Liver (tissue), 9 donors: ENCODE results near the gene ANKRD16. TPM values are rescaled to one million over a fixed set of nuclear protein-coding genes. Genes with fewer than 3 reads are reported as not detected.

Experiments used
- DNase-seq: peaks from one replicate; pipeline ENCODE4 v3.0.0-alpha.2; 2017; ENCODE audit warnings: low spot score
- H3K27ac ChIP-seq, 2 donors: one replicate each; pipeline ENCODE4 v1.7.0; 2013; ENCODE audit warnings: inconsistent platforms in 2 of 2, low read length in 2 of 2, control low read depth in 1 of 2, low read depth in 1 of 2, mild to moderate bottlenecking in 1 of 2
- H3K27me3 ChIP-seq, 4 donors: one replicate each; pipeline versions ENCODE4 v1.6.1 to v1.7.0; 2013; ENCODE audit warnings: low read length in 3 of 4, inconsistent platforms in 1 of 4, mild to moderate bottlenecking in 1 of 4, moderate library complexity in 1 of 4; ENCODE audit not compliant: control insufficient read depth in 4 of 4, insufficient read depth in 4 of 4
- H3K36me3 ChIP-seq, 4 donors: one replicate each; pipeline versions ENCODE4 v1.6.1 to v1.7.0; 2013; ENCODE audit warnings: low read length in 3 of 4, mild to moderate bottlenecking in 3 of 4, low read depth in 1 of 4, moderate library complexity in 1 of 4; ENCODE audit not compliant: control insufficient read depth in 4 of 4, insufficient read depth in 3 of 4
- H3K4me1 ChIP-seq, 4 donors: one replicate each; pipeline versions ENCODE4 v1.6.1 to v1.7.0; 2013; ENCODE audit warnings: low read length in 3 of 4, mild to moderate bottlenecking in 3 of 4, moderate library complexity in 1 of 4; ENCODE audit not compliant: control insufficient read depth in 4 of 4, insufficient read depth in 4 of 4
- H3K4me3 ChIP-seq, 3 donors: one replicate each; pipeline versions ENCODE4 v1.6.1 to v1.7.0; 2013; ENCODE audit warnings: low read length in 3 of 3, control low read depth in 1 of 3, low read depth in 1 of 3, mild to moderate bottlenecking in 1 of 3
- H3K9ac ChIP-seq, 2 donors: one replicate each; pipeline ENCODE4 v1.7.0; 2013; ENCODE audit warnings: low read length in 2 of 2, mild to moderate bottlenecking in 2 of 2, moderate library complexity in 2 of 2, control low read depth in 1 of 2, low read depth in 1 of 2
- H3K9me3 ChIP-seq, 4 donors: one replicate each; pipeline versions ENCODE4 v1.6.1 to v1.7.0; 2013; ENCODE audit warnings: low read length in 3 of 4; ENCODE audit not compliant: control insufficient read depth in 4 of 4
- ATF3 ChIP-seq: IDR thresholded peaks from 2 replicates; pipeline ENCODE4 v1.6.1; 2016; ENCODE audit warnings: antibody characterized with exemption
- CTCF ChIP-seq: fragments of 150-350 bp; IDR thresholded peaks from 2 replicates; pipeline ENCODE4 v1.5.1; 2017; ENCODE audit warnings: improper control_type of control experiment, low read depth, low read length; ENCODE audit not compliant: missing input control
- EGR1 ChIP-seq, 2 donors: IDR thresholded peaks; 2 replicates each; pipeline ENCODE4 v1.6.1; 2016 to 2018; ENCODE audit warnings: antibody characterized with exemption in 2 of 2, low read depth in 2 of 2
- FOXA1 ChIP-seq: IDR thresholded peaks from 2 replicates; pipeline ENCODE4 v1.6.1; 2016; ENCODE audit warnings: antibody characterized with exemption
- FOXA2 ChIP-seq: IDR thresholded peaks from 2 replicates; pipeline ENCODE4 v1.6.1; 2016; ENCODE audit warnings: antibody characterized with exemption
- GABPA ChIP-seq, 2 donors: IDR thresholded peaks in 1 of 2; conservative IDR thresholded peaks in 1 of 2; 2 replicates each; pipeline ENCODE4 v1.6.1; 2016; ENCODE audit warnings: antibody characterized with exemption in 2 of 2, mild to moderate bottlenecking in 1 of 2, moderate library complexity in 1 of 2
- HNF4A ChIP-seq, 2 donors: conservative IDR thresholded peaks; 2 replicates each; pipeline ENCODE4 v1.6.1; 2016; ENCODE audit warnings: antibody characterized with exemption in 2 of 2, mild to moderate bottlenecking in 2 of 2
- HNF4G ChIP-seq: IDR thresholded peaks from 2 replicates; pipeline ENCODE4 v1.6.1; 2016; ENCODE audit warnings: antibody characterized with exemption
- JUND ChIP-seq, 2 donors: IDR thresholded peaks; 2 replicates each; pipeline ENCODE4 v1.6.1; 2016; ENCODE audit warnings: antibody characterized with exemption in 2 of 2
- MAX ChIP-seq: IDR thresholded peaks from 2 replicates; pipeline ENCODE4 v1.6.1; 2016; ENCODE audit warnings: antibody characterized with exemption
- NR2F2 ChIP-seq: IDR thresholded peaks from 2 replicates; pipeline ENCODE4 v1.6.1; 2016; ENCODE audit warnings: antibody characterized with exemption
- RAD21 ChIP-seq, 2 donors: IDR thresholded peaks; 2 replicates each; pipeline ENCODE4 v1.6.1; 2016; ENCODE audit warnings: antibody characterized with exemption in 2 of 2, mild to moderate bottlenecking in 2 of 2
- REST ChIP-seq: IDR thresholded peaks from 2 replicates; pipeline ENCODE4 v1.6.1; 2016; ENCODE audit warnings: antibody characterized with exemption, mild to moderate bottlenecking
- RXRA ChIP-seq, 2 donors: IDR thresholded peaks; 2 replicates each; pipeline ENCODE4 v1.6.1; 2017 to 2018; ENCODE audit warnings: antibody characterized with exemption in 2 of 2, mild to moderate bottlenecking in 1 of 2
- SP1 ChIP-seq: IDR thresholded peaks from 2 replicates; pipeline ENCODE4 v1.6.1; 2018; ENCODE audit warnings: antibody characterized with exemption, mild to moderate bottlenecking
- TAF1 ChIP-seq: conservative IDR thresholded peaks from 2 replicates; pipeline ENCODE4 v1.6.1; 2016; ENCODE audit warnings: antibody characterized with exemption, mild to moderate bottlenecking
- YY1 ChIP-seq: IDR thresholded peaks from 2 replicates; pipeline ENCODE4 v1.6.1; 2016; ENCODE audit warnings: antibody characterized with exemption, mild to moderate bottlenecking
- ZBTB33 ChIP-seq: IDR thresholded peaks from 2 replicates; pipeline ENCODE4 v1.6.1; 2016; ENCODE audit warnings: antibody characterized with exemption
- WGBS: extraction: QIAGEN DNeasy Blood & Tissue Kit; methylation state at CpG from one replicate; pipeline ENCODE4 v1.1.7; 2013; 5-methylcytosine and 5-hydroxymethylcytosine counted together
- polyA plus RNA-seq, 2 donors: library from polyadenylated mRNA; stranded (reverse) in 1 of 2; unstranded in 1 of 2; fragments of 200-250 nt in 1 of 2; fragments of >200 nt in 1 of 2; fragmentation: Nextera tagmentation in 1 of 2; extraction: Ambion mirVana in 1 of 2; gene quantifications; one replicate each; pipeline versions ENCODE4 v1.2.1 to v1.2.3, GENCODE V29; 2013 to 2015
- total RNA-seq, 2 donors: library from RNA; depleted of rRNA; stranded (reverse); fragments of >200 nt; gene quantifications; one replicate each; pipeline ENCODE4 v1.2.3, GENCODE V29; 2014
- donor health status: healthy.
- donor health status: healthy.
- donor health status: healthy.
- donor health status: healthy.
- donor health status: healthy.

The ANKRD16 gene
- total and polyA plus RNA-seq, 4 donors = 1.1 to 3.6 (median 2.3) TPM

GRCh38 chr10:5813091-5813340, 76.7 kb downstream of the ANKRD16 start:
- H3K4me1 ChIP-seq = peaks cover 0 to 36% (median 28%) of the 10 kb centered on the region in 4 donors
- WGBS = under 1% methylated on average over 29 of the region's 29 CpGs

More at GRCh38 chr10:5813091-5813340, 76.7 kb downstream of the ANKRD16 start:
- H3K9ac ChIP-seq = peak overlapping the region; percentile 96 to 97
- peak overlapping the region; percentile 75 to 93 (median 80) for H3K4me3 ChIP-seq
- no peaks in the 10 kb centered on the region for H3K36me3 ChIP-seq
- H3K27me3 ChIP-seq = no peaks in the 10 kb centered on the region
- no peak for DNase-seq
- no peaks in the 10 kb centered on the region for H3K9me3 ChIP-seq
- no peak for TF ChIP-seq GABPA (IDR thresholded peaks at IDR 0.05 in 1 of 2, conservative IDR thresholded peaks at IDR 0.05 in 1 of 2)
- no peak for TF ChIP-seq JUND (IDR thresholded peaks at IDR 0.05)
- TF ChIP-seq HNF4A (conservative IDR thresholded peaks at IDR 0.05) = no peak
- no peak for TF ChIP-seq YY1
- TF ChIP-seq EGR1 (IDR thresholded peaks at IDR 0.05; ENCODE audit: low read depth in 2 of 2) = no peak
- TF ChIP-seq NR2F2 = no peak
- TF ChIP-seq RXRA (IDR thresholded peaks at IDR 0.05) = no peak
- TF ChIP-seq REST = no peak
- TF ChIP-seq MAX = no peak
- TF ChIP-seq FOXA2 = no peak
- no peak for TF ChIP-seq SP1
- TF ChIP-seq HNF4G = no peak
- no peak for TF ChIP-seq ZBTB33
- no peak for TF ChIP-seq TAF1
- TF ChIP-seq RAD21 (IDR thresholded peaks at IDR 0.05) = no peak
- no peak for TF ChIP-seq CTCF
- no peak for TF ChIP-seq ATF3
- no peak for TF ChIP-seq FOXA1
- peak overlapping the region; percentile 97 to 100 for H3K27ac ChIP-seq
